Adipose tissue (tissue), 3 donors: ENCODE data around the gene ZNF785. TPM values are rescaled to one million over a fixed set of nuclear protein-coding genes. Genes with fewer than 3 reads are reported as not detected.

Source experiments
- H3K27ac ChIP-seq: one replicate; pipeline ENCODE4 v1.5.1; 2013; ENCODE audit warnings: low read depth, low read length
- WGBS, 3 donors: extraction: QIAGEN DNeasy Blood & Tissue Kit; methylation state at CpG; one replicate each; pipeline ENCODE4 v1.1.7; 2013; 5-methylcytosine and 5-hydroxymethylcytosine counted together
- polyA plus RNA-seq, 3 donors: library from polyadenylated mRNA; stranded (reverse); fragments of 200-250 nt; gene quantifications; one replicate each; pipeline ENCODE4 v1.2.3, GENCODE V29; 2013
- donor health status: healthy with polysubstance abuse.
- donor health status: Bipolar disorder and iron deficiency.
- donor health status: healthy.

ZNF785 gene
- polyA plus RNA-seq, 3 donors, result 3.8 to 5.7 (median 4.4) TPM

DNA sequence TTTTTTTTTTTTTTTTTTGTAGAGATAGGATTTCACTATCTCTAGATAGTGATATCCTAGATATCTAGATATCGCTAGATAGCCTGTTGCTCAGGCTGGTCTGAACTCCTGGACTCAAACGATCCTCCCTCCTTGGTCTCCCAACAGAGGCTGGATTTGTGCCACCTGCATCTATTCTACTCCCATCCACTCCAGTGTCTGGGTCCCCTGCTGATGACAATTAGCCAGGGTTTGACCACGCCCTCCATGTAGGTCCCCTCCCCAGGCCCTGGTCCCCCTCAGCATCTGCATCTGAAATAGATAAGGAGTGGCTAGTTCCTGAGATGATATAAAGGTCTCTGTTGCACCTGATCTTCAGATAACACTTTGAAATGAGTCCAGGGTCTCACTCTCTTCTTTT is 16.2 kb downstream of the ZNF785 start:
- WGBS, 3 donors, result 96 to 97% (median 96%) methylated on average over 3 of the region's 3 CpGs
- H3K27ac ChIP-seq, result no peak overlapping the region

DNA sequence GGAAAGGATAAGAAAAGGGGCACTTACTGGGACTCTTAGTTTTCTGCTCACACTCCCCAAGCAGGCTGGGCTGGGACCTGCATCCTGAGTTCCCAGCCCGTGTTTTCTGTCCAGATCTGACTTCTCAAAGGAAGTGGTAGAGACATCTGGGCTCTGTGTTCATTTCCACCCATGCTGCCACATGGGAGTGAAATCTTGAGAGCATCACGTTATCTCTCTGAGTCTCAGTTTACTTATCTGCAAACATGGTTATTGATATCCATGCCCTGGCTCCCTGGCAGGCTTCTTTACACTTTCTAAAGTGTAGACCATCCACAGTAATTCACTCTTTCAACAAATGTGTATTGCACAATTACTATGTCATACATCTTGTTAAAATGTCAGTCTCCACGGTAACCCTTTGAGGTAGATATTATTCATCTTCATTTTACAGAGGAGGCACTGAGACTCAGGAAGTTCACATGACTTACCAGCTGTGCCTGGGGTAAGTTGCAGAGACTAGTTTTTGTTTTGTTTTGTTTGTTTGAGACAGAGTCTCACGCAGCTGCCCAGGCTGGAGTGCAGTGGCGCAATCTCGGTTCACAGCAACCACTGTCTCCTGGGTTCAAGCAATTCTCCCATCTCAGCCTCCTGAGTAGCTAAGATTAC is 17.4 kb downstream of the ZNF785 start:
- no peak overlapping the region for H3K27ac ChIP-seq
- 35 to 64% (median 36%) methylated on average over 6 of the region's 6 CpGs for WGBS, 3 donors

DNA sequence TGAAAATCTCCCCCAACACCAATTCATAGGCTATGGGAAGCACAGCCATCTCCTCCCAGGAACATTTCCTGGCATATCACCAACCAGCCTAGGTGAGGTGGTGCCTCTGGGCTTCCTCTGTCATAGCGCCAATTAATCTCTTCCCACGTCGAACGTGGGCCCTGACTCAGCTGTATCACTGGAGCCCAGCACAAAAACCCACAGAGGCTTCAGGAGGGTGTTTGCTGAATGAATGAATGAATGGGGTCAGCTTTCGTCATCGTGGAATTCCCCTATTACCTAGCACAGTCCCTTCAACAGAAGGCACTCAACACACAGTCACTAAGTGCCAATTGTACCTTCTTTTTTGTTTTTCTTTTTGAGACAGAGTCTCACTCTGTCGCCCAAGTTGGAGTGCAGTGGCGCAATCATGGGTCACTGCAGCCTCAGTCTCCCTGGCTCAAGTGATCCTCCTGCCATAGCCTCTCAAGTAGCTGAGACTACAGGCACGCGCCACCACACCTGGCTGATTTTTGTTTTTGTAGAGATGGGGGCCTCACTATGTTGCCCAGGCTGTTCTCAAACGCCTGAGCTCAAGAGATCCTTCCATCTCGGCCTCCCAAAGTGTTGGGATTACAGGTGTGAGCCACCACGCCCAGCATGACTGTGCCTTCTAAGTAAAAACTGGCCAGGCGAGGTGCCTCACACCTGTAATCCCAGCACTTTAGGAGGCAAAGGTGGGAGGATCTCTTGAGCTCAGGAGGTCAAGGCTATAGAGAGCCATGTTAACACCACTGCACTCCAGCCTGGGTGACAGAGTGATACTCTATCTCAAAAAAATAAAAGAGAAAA is 18.1 kb downstream of the ZNF785 start:
- no peak overlapping the region for H3K27ac ChIP-seq
- 76 to 80% (median 77%) methylated on average over 14 of the region's 14 CpGs for WGBS, 3 donors

DNA sequence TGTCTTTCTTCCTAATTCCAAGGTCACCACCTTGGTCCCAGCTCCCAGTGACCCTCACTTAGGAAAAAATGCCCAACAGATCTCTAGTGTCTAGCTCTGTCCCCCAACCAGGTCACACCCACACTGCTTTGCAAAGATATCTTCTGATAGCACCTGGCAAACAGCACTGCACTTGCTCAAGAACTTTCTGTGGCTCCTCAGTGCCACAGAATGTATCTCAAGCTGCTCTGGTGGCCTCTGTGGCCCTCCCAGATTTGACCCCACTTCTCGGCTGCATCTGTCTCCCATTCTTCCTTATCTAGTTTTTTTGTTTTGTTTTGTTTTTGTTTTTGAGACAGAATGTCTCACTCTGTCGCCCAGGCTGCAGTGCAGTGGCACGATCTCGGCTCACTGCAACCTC is 19.0 kb downstream of the ZNF785 start:
- 88 to 92% (median 91%) methylated on average over 4 of the region's 4 CpGs for WGBS, 3 donors
- H3K27ac ChIP-seq, result no peak overlapping the region

DNA sequence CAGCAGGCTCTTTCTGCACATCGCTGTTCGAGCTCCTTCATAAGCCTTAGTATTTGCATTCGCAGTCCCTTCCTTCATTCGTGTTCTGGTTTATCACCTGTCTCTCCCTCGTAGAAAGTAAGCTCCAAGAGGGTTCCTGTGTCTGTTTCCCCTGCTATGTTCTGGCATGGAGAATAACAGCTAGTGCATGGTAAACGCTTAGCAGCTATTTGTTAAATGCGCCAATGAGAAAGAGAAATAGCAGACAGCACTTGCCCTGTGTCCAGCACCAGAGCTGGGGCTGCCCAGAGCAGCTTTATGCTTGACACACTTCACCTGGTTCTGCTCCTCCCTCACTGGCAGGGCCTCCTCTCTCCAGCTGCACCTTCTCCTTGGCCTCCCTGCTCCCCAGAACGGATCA is 19.5 kb downstream of the ZNF785 start:
- 56 to 68% (median 59%) methylated on average over 8 of the region's 8 CpGs for WGBS, 3 donors
- H3K27ac ChIP-seq, result no peak overlapping the region

DNA sequence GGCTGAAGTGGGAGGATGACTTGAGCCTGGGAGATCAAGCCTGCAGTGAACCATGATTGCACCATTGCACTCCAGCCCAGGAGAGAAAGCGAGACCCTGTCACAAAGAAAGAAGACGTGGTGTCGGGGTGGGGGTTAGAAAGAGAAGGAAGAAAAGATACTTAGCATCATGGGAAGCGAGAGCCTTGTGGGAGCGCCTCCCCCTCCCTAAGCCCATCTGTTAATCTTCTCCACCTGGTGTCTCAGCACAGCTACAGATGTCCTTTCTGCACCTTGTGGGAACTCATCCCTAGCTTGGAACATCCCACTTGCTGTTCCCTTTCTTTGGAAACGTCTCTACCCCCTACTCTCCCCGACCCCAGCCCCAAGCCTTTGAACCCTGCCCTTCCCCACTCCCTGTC is 20.0 kb downstream of the ZNF785 start:
- 66 to 79% (median 74%) methylated on average over 7 of the region's 7 CpGs for WGBS, 3 donors
- no peak overlapping the region for H3K27ac ChIP-seq

DNA sequence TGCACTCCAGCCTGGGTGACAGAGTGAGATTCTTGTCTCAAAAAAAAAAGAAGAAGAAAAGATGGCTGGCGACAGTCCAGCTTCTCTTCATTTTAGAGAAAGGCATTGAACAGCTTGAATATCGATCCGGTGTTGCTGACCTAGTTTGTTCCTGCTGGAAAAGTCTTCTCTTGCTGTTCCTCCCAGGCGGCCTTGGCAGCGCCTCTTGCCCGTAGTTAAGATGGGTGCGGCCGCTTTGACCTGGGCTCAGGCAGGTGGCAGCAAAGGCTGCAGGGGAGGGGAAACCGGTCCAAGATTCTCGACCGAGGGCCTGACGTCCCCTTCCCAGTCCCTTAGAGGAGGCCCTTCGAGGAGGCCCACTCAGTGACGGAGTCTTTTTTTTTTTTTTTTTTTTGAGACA is 23.5 kb downstream of the ZNF785 start:
- no peak overlapping the region for H3K27ac ChIP-seq
- 87 to 91% (median 87%) methylated on average over 14 of the region's 14 CpGs for WGBS, 3 donors

DNA sequence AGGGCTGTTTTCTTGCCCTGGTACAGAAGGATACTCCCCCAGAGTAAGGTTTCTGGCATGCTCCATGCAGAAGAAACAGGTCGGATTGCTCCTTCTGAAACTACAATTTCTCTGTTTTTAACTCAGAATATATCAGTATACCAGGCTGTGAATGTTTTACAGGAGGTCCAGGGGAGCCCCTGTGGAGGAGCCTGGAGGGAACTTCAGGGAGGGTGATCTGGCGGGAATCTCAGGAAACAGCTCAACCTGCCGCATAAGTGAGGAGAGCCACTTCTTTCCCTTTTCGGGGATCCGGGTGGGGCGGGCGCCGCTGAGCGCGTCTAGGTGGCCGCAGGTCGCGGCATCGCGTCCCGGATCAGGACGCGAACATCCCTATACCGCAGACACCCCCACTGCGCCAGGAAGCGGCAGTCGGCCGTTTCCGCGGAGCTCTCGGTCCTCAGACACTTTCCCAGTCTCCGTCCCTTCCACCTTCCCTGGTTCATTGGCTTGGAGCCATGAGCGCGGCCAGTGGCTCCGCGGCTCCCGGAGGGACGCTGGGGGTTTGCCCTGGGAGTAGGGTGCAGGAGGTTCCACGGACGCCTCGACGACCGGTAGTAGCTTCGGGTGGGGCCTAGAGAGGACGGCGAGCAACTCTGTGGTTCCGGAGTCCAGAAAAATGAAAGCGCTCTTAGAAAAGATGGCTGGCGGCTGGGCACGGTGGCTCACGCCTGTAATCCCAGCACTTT is 24.2 kb downstream of the ZNF785 start:
- no peak overlapping the region for H3K27ac ChIP-seq
- WGBS, 3 donors, result 9 to 23% (median 13%) methylated on average over 45 to 46 of the region's 46 CpGs

DNA sequence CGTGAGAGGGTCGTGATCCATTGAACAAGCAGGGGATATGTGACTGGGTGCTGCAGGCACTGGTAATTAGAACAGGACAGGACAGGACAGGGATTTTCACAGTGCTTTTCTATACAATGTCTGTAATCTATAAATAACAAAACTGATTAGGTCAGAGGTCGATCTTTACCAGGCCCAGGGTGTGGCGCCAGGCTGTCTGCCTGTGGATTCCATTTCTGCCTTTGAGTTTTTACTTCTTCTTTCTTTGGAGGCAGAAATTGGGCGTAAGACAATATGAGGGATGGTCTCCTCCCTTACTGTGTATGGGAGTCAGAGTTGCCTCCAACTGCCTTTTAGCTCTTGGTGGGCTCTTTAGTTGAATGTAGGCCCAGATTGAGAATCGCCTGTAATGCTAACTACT is 25.8 kb downstream of the ZNF785 start:
- WGBS, 3 donors, result 88 to 94% (median 88%) methylated on average over 6 of the region's 6 CpGs
- H3K27ac ChIP-seq, result no peak overlapping the region

DNA sequence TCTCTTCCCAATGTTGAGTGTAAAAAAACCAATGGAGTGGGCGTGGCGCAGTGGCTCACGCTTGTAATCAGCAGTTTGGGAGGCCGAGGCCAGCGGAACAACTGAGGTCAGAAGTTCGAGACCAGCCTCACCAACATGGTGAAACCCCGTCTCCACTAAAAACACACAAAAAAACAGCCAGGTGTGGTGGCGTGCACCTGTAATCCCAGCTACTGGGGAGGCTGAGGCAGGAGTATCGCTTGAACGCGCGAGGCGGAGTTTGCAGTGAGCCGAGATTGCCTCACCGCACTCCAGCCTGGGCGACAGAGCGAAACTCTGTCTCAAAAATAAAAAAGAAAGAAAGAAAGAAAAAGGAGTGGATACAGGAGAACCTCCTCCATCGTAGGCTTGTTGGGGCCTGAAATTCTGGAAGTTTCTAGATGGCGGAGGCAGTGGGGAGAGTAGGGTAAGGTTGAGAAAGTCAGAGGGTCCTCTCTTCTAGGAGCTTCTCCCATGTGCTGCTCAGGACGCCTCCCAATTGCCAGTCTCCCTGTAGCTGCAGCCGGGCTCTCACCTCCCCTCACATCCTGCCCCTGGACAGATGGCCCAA is 26.6 kb downstream of the ZNF785 start:
- H3K27ac ChIP-seq, result no peak overlapping the region
- 81 to 85% (median 85%) methylated on average over 21 of the region's 21 CpGs for whole genome bisulfite sequencing, 3 donors

DNA sequence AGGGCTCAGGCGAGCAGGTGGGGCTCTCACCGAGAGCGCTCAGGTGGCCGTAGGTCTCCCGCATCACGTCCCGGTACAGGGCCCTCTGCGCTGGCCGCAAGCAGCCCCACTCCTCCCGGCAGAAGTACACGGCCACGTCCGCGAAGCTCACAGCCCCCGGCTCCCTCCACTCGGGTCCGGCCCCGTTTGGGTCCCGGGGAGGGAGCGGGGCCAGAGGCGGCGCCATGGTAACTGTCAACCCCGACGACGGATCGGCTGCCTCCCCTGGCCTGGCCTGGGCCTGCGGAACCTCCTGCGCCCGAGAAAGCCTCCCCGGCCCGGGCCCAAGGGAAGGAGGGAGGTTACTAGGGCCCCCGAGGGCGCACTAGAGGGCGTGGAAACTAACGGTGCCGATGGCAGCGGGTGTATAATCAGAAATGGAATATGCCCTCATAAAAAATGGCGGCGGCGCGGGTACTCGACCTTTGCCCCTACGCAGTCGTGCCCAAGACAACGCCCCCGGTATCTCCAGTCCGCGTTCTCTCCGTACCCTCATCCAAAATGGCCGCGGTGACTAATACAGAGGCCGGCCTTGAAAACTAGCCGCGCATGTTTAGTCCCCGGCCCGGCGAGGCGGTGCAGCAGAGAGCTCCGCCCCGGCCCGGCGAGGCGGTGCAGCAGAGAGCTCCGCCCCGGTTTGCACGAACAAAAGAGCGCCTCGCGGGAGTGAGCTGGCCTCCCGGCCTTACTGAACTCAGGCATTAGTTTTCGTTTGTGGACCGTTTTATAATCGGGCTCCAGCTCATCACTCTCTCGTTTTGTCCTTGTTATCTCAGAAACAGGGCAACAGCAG is 27.3 kb downstream of the ZNF785 start, which contains the start of gene ZNF764:
TSS of gene ZNF764 (minus strand) at position 418 of the 832 bp plus-strand sequence. CDS start at position 226, 192 bp downstream.
- whole genome bisulfite sequencing, 3 donors, result 0 to 1% (median 0%) methylated on average over 74 of the region's 74 CpGs
- peak within 1 kb of the TSS; percentile 65 for H3K27ac ChIP-seq

DNA sequence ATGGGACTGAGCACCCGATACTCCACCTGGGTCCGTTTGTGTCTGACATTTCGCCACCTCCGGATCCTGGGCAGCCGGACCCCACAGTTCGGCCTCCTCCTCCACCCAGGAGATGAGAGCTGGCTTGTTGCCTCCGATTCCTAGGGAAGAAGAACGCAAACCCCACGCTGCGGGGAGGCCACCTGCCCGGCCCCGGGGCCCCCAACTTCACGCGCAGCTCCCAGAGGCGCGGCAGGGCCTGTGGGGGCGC is 27.9 kb downstream of the ZNF785 start:
- H3K27ac ChIP-seq, result peak overlapping the region; percentile 65
- WGBS, 3 donors, result 0 to 1% (median 1%) methylated on average over 17 of the region's 17 CpGs

DNA sequence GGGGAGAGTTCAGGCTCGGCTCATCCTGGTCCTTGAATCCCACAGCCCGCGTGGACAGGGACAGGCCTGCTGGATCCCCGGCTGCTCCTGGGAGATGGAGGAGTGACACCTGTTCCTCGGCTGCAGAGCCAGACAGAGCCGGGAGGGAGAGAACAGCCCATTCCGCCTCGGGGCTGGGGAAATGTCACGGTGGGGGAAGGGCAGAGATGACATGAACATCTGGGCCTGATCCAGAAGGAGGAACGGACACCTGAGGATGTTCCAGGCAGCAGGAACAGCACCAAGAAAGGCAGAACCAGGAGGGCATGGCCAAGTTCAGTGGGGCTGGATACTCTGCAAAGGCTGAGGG is 29.4 kb downstream of the ZNF785 start:
- no peak overlapping the region for H3K27ac ChIP-seq
- 59 to 78% (median 72%) methylated on average over 10 of the region's 10 CpGs for WGBS, 3 donors

DNA sequence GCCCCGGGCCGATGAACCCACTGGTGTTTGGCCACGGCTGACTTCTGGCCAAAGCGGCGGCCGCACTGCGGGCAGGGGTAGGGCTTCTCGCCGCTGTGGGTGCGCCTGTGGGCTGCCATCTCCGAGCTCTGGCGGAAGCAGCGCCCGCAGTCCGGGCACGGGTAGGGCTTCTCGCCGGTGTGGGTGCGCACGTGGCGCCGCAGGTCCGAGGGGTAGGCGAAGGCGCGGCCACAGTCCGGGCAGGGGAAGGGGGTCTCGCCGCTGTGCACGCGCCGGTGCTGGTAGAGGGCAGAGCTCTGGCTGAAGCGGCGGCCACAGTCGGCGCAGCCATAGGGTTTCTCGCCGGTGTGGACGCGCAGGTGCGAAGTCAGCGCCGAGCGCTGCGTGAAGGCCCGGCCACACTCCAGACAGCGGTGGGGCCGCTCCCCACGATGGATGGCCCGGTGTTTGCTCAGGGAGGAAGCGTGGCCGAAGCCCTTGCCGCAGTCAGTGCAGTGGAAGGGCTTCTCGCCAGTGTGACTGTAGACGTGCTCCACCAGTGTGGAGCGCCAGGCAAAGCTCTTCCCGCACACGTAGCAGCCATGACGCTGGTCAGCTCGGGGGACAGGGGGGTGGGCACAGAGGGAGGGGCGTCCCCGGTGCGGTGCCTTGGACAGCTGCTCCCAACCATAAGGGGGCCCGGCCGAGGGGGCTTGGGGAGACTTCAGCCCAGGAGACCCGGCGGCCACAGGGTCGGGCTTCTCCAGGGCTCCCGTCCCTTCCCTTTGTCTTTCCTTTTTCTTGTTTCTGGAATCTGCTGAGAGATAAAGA is 30.0 kb downstream of the ZNF785 start:
- no peak overlapping the region for H3K27ac ChIP-seq
- 91 to 96% (median 94%) methylated on average over 68 to 69 of the region's 69 CpGs for WGBS, 3 donors

DNA sequence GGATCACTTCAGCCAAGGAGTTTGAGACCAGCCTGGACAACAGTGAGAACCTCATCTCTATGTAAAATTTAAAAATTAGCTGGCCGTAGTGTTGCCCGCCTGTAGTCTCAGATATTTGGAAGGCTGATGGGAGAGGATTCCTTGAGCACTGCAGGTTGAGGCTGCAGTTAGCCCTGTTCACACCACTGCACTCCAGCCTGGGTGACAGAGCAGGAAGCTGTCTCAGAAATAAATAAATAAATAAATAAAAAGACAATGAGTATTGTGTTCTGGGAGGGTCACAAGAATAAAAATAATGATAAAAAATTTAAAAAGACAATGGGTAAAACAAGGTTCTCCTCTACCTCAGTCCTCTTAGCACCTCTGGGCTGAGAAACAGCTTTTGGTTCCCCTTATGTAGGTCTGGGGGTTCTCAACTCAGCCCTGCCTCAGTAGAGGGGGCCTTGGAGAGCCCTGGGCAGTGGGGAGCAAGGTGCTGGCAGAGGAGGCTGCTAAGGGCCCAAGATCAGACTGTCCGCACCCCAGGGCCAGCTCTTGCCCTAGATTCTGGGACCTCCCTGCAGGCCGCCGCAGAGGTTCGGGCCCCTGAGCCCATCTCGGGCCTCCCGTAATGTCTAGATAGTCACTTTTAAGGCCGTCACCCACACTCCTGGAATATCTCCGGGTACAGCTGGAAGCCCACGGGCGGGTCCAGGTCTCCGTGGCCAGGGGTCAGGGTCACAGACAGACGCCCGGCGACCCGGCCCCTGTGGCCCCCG is 30.8 kb downstream of the ZNF785 start:
- WGBS, 3 donors, result 91 to 95% (median 92%) methylated on average over 18 of the region's 18 CpGs

DNA sequence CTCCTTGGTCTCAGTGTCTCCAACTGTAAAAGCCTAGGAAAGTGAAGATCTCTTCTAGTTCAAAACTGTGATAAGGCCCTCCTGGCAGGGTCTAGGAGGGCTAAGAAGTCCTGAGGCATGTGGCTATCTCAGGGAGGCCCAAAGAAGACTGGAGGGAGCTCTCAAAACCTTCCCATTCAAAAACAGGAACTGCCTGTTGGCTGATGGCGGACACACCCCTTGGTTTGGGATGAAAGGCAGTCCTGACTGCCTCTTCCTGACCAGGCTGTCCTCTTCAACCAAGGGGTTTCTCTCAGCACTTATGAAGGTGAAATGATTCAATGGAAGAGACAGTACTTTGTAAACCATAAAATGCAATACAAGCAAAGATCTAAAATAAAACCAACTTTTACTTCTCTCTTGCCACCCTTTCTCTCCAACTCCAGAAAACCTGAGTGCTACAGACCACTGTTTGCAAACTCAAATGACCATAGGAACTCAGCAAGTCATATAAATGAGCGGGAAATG is 32.1 kb downstream of the ZNF785 start:
- WGBS, 3 donors, result 73 to 91% (median 91%) methylated on average over 2 of the region's 2 CpGs
- H3K27ac ChIP-seq, result no peak overlapping the region

More for the DNA sequence above, 30.8 kb downstream of the ZNF785 start:
- no peak overlapping the region for H3K27ac ChIP-seq

DNA sequence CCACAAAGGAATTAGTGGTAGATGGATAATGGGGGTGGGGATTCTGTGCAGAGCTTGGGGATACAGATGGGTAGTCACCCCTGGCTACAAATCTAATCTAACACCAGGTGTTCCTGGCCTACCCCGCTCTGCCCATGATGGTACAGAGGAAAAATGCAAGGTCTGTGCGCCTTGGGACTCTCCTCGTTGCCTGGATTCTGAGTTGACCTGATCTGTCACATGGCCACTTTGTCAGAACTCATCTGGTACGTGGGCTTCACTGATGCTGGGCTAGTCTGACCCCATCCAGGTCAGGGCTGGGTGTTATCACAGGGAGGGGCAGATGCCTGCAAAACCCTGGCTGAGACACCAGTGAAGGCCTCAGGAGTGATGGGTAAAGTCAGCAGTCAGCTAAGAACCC is 32.5 kb downstream of the ZNF785 start:
- no peak overlapping the region for H3K27ac ChIP-seq
- 82 to 93% (median 89%) methylated on average over 4 of the region's 4 CpGs for WGBS, 3 donors
